Thymus (tissue), 11 donors: Measurements from ENCODE around the gene DHRS7B. TPM values are rescaled to one million over a fixed set of nuclear protein-coding genes. Genes with fewer than 3 reads are reported as not detected.
"Not testable (repeated sequence)": the region's sequence is repeated elsewhere in the genome, so short reads cannot be mapped to it uniquely, and the experiment has no call there.

Experiments
- DNase-seq, 9 donors: peaks; one replicate each; pipeline ENCODE4 v3.0.0-alpha.2; 2013; ENCODE audit warnings: low spot score in 9 of 9, low read depth in 6 of 9, missing footprints in 1 of 9
- H3K27ac ChIP-seq, 2 donors: one replicate each; pipeline ENCODE4 v1.5.1; 2013; ENCODE audit warnings: control low read depth in 1 of 2, low read depth in 1 of 2, low read length in 1 of 2, mild to moderate bottlenecking in 1 of 2, moderate library complexity in 1 of 2
- H3K27me3 ChIP-seq, 2 donors: one replicate each; pipeline ENCODE4 v1.5.1; 2013; ENCODE audit warnings: low read length in 1 of 2; ENCODE audit not compliant: control insufficient read depth in 2 of 2, insufficient read depth in 1 of 2
- H3K36me3 ChIP-seq, 2 donors: one replicate each; pipeline ENCODE4 v1.5.1; 2013; ENCODE audit warnings: low read length in 1 of 2, mild to moderate bottlenecking in 1 of 2, moderate library complexity in 1 of 2; ENCODE audit not compliant: control insufficient read depth in 2 of 2, insufficient read depth in 2 of 2
- H3K4me1 ChIP-seq, 2 donors: one replicate each; pipeline ENCODE4 v1.5.1; 2013; ENCODE audit warnings: low read length in 2 of 2; ENCODE audit not compliant: control insufficient read depth in 2 of 2, insufficient read depth in 2 of 2
- H3K4me3 ChIP-seq, 2 donors: one replicate each; pipeline ENCODE4 v1.5.1; 2013; ENCODE audit warnings: low read length in 2 of 2, control low read depth in 1 of 2, mild to moderate bottlenecking in 1 of 2
- H3K9me3 ChIP-seq, 2 donors: one replicate each; pipeline ENCODE4 v1.5.1; 2013; ENCODE audit warnings: low read length in 1 of 2, mild to moderate bottlenecking in 1 of 2; ENCODE audit not compliant: control insufficient read depth in 2 of 2, insufficient read depth in 1 of 2
- WGBS: extraction: QIAGEN DNeasy Blood & Tissue Kit; methylation state at CpG from one replicate; pipeline ENCODE4 v1.1.7; 2013; 5-methylcytosine and 5-hydroxymethylcytosine counted together
- polyA plus RNA-seq: library from polyadenylated mRNA; stranded (reverse); fragments of 200-250 nt; gene quantifications from one replicate; pipeline ENCODE4 v1.2.3, GENCODE V29; 2013
- total RNA-seq: library from RNA; stranded (reverse); fragments of 120-200 nt; gene quantifications from one replicate; pipeline ENCODE4 v1.2.4, GENCODE V29; 2013
- donor health status: healthy.

The DHRS7B gene
- total and polyA plus RNA-seq, 2 donors = 17.5 to 22.8 TPM

- Histone ChIP-seq H3K27ac (no peak overlapping the region), H3K4me3 (no peak overlapping the region), H3K27me3 (no peaks in the 10 kb centered on the region), H3K4me1 (no peaks in the 10 kb centered on the region), H3K9me3 (peaks cover 0 to 11% of the 10 kb centered on the region in 2 donors), H3K36me3 (peaks cover 8 to 11% of the 10 kb centered on the region in 2 donors)
- no peak for DNase-seq
- WGBS = 98% methylated on average over 6 of the region's 6 CpGs
These were observed 96.3 kb downstream of the DHRS7B start for GRCh38 chr17:21223086-21223485.

DNA sequence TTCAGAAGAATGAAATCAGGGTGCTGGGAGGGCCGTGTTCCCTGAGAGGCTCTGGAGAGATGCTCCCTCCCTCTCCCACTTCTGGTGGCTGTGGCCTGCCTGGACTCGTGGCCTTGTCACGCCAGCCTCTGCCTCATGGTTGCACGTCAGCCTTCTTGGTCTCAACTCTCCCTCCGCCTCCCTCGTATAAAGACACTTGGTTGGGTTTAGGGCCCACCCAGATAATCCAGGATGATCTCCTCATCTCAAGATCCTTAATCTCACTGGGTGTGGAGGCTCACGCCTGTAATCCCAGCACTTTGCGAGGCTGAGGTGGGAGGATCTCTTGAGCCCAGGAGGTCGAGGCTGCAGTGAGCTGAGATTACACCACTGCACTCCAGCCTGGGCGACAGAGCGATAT lies 100.5 kb downstream of the DHRS7B start:
- not testable (repeated sequence) for H3K27me3 ChIP-seq, H3K4me1 ChIP-seq, H3K36me3 ChIP-seq, H3K4me3 ChIP-seq, H3K27ac ChIP-seq, DNase-seq, H3K9me3 ChIP-seq
- 96% methylated on average over 11 of the region's 11 CpGs for whole genome bisulfite sequencing

DNA sequence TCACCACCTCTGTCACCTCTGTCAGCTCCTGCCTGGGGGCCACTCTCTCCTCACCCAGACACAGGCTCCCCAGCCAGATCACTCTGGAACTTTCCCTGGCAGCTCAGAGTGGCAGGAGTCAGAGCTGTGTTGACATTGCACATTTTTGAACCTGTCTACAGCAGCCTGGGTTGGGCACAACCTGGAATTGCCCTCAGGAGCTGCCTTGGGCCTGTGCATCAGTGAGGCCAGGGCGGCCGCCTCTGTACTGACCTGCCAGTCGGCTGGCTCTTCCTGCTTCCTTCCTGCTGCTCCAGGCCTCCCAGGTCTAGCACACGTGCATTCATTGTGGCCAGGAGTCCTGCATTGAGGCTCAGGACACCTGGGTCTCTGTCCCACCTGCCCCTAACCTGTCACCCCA lies 101.3 kb downstream of the DHRS7B start:
- no peaks in the 10 kb centered on the region for H3K4me1 ChIP-seq
- no peak for DNase-seq
- peaks cover 0 to 2% of the 10 kb centered on the region in 2 donors for H3K9me3 ChIP-seq
- no peaks in the 10 kb centered on the region for H3K27me3 ChIP-seq
- 89% methylated on average over 4 of the region's 4 CpGs for WGBS
- H3K27ac ChIP-seq = no peak overlapping the region
- H3K36me3 ChIP-seq = no peaks in the 10 kb centered on the region
- H3K4me3 ChIP-seq = no peak overlapping the region

- Histone ChIP-seq H3K27ac (no peak overlapping the region), H3K9me3 (peaks cover 0 to 2% of the 10 kb centered on the region in 2 donors), H3K36me3 (no peaks in the 10 kb centered on the region), H3K4me1 (no peaks in the 10 kb centered on the region), H3K27me3 (no peaks in the 10 kb centered on the region), H3K4me3 (no peak overlapping the region)
- WGBS = 90% methylated on average over 2 of the region's 2 CpGs
- DNase-seq = no peak
These were observed 102.1 kb downstream of the DHRS7B start for GRCh38 chr17:21228845-21229244.

GRCh38 chr17:21231533-21231932 lies 104.8 kb downstream of the DHRS7B start:
- no peak overlapping the region for H3K4me3 ChIP-seq
- no peak overlapping the region for H3K27ac ChIP-seq
- no peaks in the 10 kb centered on the region for H3K36me3 ChIP-seq
- no peaks in the 10 kb centered on the region for H3K4me1 ChIP-seq
- no peak for DNase-seq
- WGBS = 90% methylated on average over 6 of the region's 6 CpGs
- H3K9me3 ChIP-seq = peaks cover 0 to 2% of the 10 kb centered on the region in 2 donors
- no peaks in the 10 kb centered on the region for H3K27me3 ChIP-seq

- no peaks in the 10 kb centered on the region for H3K27me3 ChIP-seq
- no peaks in the 10 kb centered on the region for H3K36me3 ChIP-seq
- no peak for DNase-seq
- H3K4me3 ChIP-seq = no peak overlapping the region
- 95% methylated on average over 4 of the region's 4 CpGs for WGBS
- H3K27ac ChIP-seq = no peak overlapping the region
- H3K9me3 ChIP-seq = peaks cover 0 to 2% of the 10 kb centered on the region in 2 donors
- H3K4me1 ChIP-seq = no peaks in the 10 kb centered on the region
These were observed 105.4 kb downstream of the DHRS7B start for GRCh38 chr17:21232033-21232749.

DNA sequence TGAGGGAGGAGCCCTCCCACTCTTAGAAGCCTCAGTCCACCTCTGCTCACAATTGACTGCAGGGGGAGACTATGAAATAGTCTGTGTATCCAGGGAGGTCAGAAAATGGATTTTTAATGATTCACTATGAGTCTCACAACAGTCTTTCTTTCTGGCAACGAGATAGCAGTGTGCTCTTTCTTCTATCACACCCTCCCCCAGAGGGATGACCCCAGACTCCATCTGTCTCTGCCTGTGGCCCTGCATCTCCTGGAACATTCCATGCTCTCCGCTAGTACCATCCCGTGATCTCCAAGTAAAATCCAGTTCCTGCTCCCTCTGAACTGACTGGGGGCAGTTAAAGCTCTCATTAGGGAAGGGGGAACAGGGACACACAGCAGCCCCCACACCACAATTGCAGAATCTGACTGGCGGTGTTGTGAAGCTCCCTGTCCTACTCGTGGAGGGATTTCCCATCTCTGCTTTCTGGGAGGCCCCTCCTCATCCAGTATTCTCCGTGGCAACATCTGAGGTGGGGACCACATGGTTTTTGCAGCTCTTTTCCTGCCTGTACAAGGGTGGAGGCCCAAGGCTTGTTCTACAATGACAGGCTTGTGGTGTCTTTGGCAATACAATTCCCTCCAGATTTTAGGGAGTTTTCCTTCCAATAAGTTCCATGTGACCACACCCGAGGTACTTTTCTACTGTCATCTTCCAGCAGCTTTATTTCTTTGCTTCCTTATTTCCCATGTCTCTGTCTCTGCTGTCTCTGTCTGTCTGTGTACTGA lies 107.0 kb downstream of the DHRS7B start:
- H3K4me3 ChIP-seq = no peak overlapping the region
- WGBS = 83% methylated on average over 7 of the region's 7 CpGs
- no peak for DNase-seq
- H3K4me1 ChIP-seq = no peaks in the 10 kb centered on the region
- H3K36me3 ChIP-seq = no peaks in the 10 kb centered on the region
- H3K9me3 ChIP-seq = peaks cover 0 to 2% of the 10 kb centered on the region in 2 donors
- no peak overlapping the region for H3K27ac ChIP-seq
- H3K27me3 ChIP-seq = no peaks in the 10 kb centered on the region

DNA sequence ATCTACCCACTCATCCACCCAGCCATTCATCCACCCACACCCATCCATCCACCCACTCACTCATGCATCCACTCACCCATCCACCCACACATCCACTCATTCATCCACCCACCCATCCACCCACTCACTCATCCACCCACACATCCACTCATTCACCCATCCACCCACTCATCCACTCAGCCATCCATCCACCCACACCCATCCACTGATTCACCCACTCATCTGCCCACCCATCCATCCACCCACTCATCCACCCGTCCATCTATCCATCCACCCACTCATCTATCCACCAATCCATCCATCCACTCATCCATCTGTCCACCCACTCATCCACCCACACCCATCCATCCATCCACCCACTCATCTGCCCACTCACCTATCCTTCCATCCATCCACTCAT lies 109.2 kb downstream of the DHRS7B start:
- Histone ChIP-seq H3K27ac (no peak overlapping the region), H3K4me3 (no peak overlapping the region), H3K9me3 (peaks cover 0 to 2% of the 10 kb centered on the region in 2 donors), H3K4me1 (no peaks in the 10 kb centered on the region), H3K27me3 (no peaks in the 10 kb centered on the region), H3K36me3 (no peaks in the 10 kb centered on the region)
- WGBS = 92% methylated on average over 1 of the region's 1 CpG
- no peak for DNase-seq

DNA sequence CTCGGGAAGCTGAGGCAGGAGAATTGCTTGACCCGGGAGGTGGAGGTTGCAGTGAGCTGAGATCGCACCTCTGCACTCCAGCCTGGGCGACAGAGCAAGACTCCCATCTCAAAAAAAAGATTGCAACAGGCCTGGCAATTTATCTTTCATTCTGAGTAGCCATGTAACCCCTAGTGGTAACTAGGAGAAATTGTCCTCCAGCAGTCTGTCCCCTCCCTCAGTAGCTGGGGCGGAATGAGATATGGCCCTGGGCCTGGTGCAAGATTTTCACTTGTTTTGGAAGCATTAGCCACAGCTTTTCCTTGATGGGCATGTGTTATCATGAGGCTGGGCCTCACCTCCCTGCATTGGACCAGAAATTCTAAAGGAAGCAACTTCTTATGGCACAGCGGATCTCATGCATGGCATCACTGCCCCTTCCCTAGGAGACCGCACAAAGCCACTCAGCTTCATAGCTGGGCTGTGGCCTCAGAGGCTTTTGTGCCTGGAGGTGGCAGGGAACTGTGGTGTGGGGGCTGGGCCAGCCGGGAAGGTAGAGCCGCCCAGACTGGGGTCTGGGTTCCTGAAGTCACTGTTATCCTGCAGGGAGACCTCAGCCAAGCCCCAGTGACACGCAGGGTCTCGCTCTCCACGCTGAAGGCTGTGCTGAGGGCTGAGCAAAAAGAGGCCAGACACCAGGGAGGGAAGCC lies 113.1 kb downstream of the DHRS7B start:
- DNase-seq = no peak
- H3K27me3 ChIP-seq = no peaks in the 10 kb centered on the region
- H3K4me1 ChIP-seq = no peaks in the 10 kb centered on the region
- H3K9me3 ChIP-seq = no peaks in the 10 kb centered on the region
- no peak overlapping the region for H3K27ac ChIP-seq
- H3K4me3 ChIP-seq = no peak overlapping the region
- H3K36me3 ChIP-seq = peaks cover 0 to 4% of the 10 kb centered on the region in 2 donors
- WGBS = 92% methylated on average over 12 of the region's 12 CpGs
